Kasumi-1 (cell line): ENCODE measurements around the gene ATP6AP2.
"Not testable (repeated sequence)": the region's sequence is repeated elsewhere in the genome, so short reads cannot be mapped to it uniquely, and the experiment has no call there.

Experiments used
- DNase-seq, 2 experiments: peaks; one replicate each; lab custom pipeline; 2025; lab: John Stamatoyannopoulos, UW

Gene ATP6AP2

GRCh38 chrX:40575411-40575810 lies 5.4 kb upstream of the ATP6AP2 start:
- DNase-seq = not testable (repeated sequence)

GRCh38 chrX:40576291-40576690 lies 4.5 kb upstream of the ATP6AP2 start:
- DNase-seq = no peak

GRCh38 chrX:40578039-40578695 lies 2.6 kb upstream of the ATP6AP2 start:
- no peak for DNase-seq

GRCh38 chrX:40579141-40579540 lies 1.6 kb upstream of the ATP6AP2 start:
- peak in 1 of 2 experiments; percentile 2 for DNase-seq

- peak in 1 of 2 experiments; percentile 54 for DNase-seq
These were observed 752 bp upstream of the ATP6AP2 start for GRCh38 chrX:40579900-40580536.

- peak in 1 of 2 experiments; percentile 1 for DNase-seq
These were observed 658 bp downstream of the ATP6AP2 start for GRCh38 chrX:40581336-40581920.

- DNase-seq = not testable (repeated sequence)
These were observed 1.4 kb downstream of the ATP6AP2 start for GRCh38 chrX:40582178-40582577.

- DNase-seq = no peak
These were observed 2.0 kb downstream of the ATP6AP2 start for GRCh38 chrX:40582811-40583210.

GRCh38 chrX:40587623-40588022 lies 6.9 kb downstream of the ATP6AP2 start:
- DNase-seq = not testable (repeated sequence)

GRCh38 chrX:40589616-40590321 lies 9.0 kb downstream of the ATP6AP2 start:
- not testable (repeated sequence) for DNase-seq

GRCh38 chrX:40603446-40603845 lies 22.7 kb downstream of the ATP6AP2 start:
- no peak for DNase-seq

- DNase-seq = no peak
These were observed 26.6 kb downstream of the ATP6AP2 start for GRCh38 chrX:40607381-40607780.

GRCh38 chrX:40612511-40612910 lies 31.7 kb downstream of the ATP6AP2 start:
- DNase-seq = no peak

- no peak for DNase-seq
These were observed 35.2 kb downstream of the ATP6AP2 start for GRCh38 chrX:40615976-40616375.

GRCh38 chrX:40617566-40617965 lies 36.8 kb downstream of the ATP6AP2 start:
- no peak for DNase-seq

- DNase-seq = no peak
These were observed 41.8 kb downstream of the ATP6AP2 start for GRCh38 chrX:40622479-40623138.

GRCh38 chrX:40623139-40623536 lies 42.4 kb downstream of the ATP6AP2 start, which contains the start of gene MPC1L:
MPC1L (plus strand) TSS chrX:40623428; CDS start chrX:40623566, 138 bp downstream.
- no peak for DNase-seq

- no peak for DNase-seq
These were observed 42.9 kb downstream of the ATP6AP2 start for GRCh38 chrX:40623665-40624064.

- DNase-seq = no peak
These were observed 44.5 kb downstream of the ATP6AP2 start for GRCh38 chrX:40625294-40625693.

- no peak for DNase-seq
These were observed 47.7 kb downstream of the ATP6AP2 start for GRCh38 chrX:40628506-40628905.

- DNase-seq = no peak
These were observed 51.4 kb downstream of the ATP6AP2 start for GRCh38 chrX:40632199-40632598.

- no peak for DNase-seq
These were observed 56.9 kb downstream of the ATP6AP2 start for GRCh38 chrX:40637687-40638086.
